ENCODE measurements around the gene DHCR7.

- TF ChIP-seq SPI1 (IDR thresholded peaks at IDR 0.05; ENCODE audit: borderline replicate concordance, low read depth) (no peak), CTCF (IDR thresholded peaks at IDR 0.05; ENCODE audit: insufficient read depth, low read length) (no peak), REST (IDR thresholded peaks at IDR 0.05; ENCODE audit: insufficient replicate concordance, low read depth) (no peak), POLR2AphosphoS5 (IDR thresholded peaks at IDR 0.05; ENCODE audit: low read depth) (no peak), GABPA (IDR thresholded peaks at IDR 0.05; ENCODE audit: low read depth) (no peak)
These were observed 26.7 kb upstream of the DHCR7 start for GRCh38 chr11:71474771-71475483.
